ENCODE measurements around the gene ENTR1.
"Not testable (repeated sequence)": the region's sequence is repeated elsewhere in the genome, so short reads cannot be mapped to it uniquely, and the experiment has no call there.

Gene ENTR1

GRCh38 chr9:136432591-136432990, 22.2 kb upstream of the ENTR1 start:
- H3K4me3 ChIP-seq (replicated peaks; ENCODE audit: low read depth, low read length), result no peak overlapping the region
- DNase-seq (ENCODE audit: low read depth), result no peak
- TF ChIP-seq CTCF (IDR thresholded peaks at IDR 0.05; ENCODE audit: low read length, missing control alignments), result no peak

- TF ChIP-seq CTCF (IDR thresholded peaks at IDR 0.05; ENCODE audit: low read length, missing control alignments), result no peak
- no peak overlapping the region for H3K4me3 ChIP-seq (replicated peaks; ENCODE audit: low read depth, low read length)
- no peak for DNase-seq (ENCODE audit: low read depth)
These were observed 21.5 kb upstream of the ENTR1 start for GRCh38 chr9:136431782-136432350.

GRCh38 chr9:136430588-136431234, 20.3 kb upstream of the ENTR1 start:
- no peak for DNase-seq (ENCODE audit: low read depth)

GRCh38 chr9:136429683-136430491, 19.5 kb upstream of the ENTR1 start:
- TF ChIP-seq CTCF (IDR thresholded peaks at IDR 0.05; ENCODE audit: low read length, missing control alignments), result no peak
- no peak overlapping the region for H3K4me3 ChIP-seq (replicated peaks; ENCODE audit: low read depth, low read length)
- no peak for DNase-seq (ENCODE audit: low read depth)

More at GRCh38 chr9:136430588-136431234, 20.3 kb upstream of the ENTR1 start:
- TF ChIP-seq CTCF (IDR thresholded peaks at IDR 0.05; ENCODE audit: low read length, missing control alignments), result no peak
- no peak overlapping the region for H3K4me3 ChIP-seq (replicated peaks; ENCODE audit: low read depth, low read length)

GRCh38 chr9:136429075-136429628, 18.7 kb upstream of the ENTR1 start:
- no peak for TF ChIP-seq CTCF (IDR thresholded peaks at IDR 0.05; ENCODE audit: low read length, missing control alignments)
- no peak overlapping the region for H3K4me3 ChIP-seq (replicated peaks; ENCODE audit: low read depth, low read length)
- no peak for DNase-seq (ENCODE audit: low read depth)

GRCh38 chr9:136426787-136427186, 16.4 kb upstream of the ENTR1 start:
- DNase-seq (ENCODE audit: low read depth), result no peak
- no peak overlapping the region for H3K4me3 ChIP-seq (replicated peaks; ENCODE audit: low read depth, low read length)
- TF ChIP-seq CTCF (IDR thresholded peaks at IDR 0.05; ENCODE audit: low read length, missing control alignments), result no peak

- H3K4me3 ChIP-seq (replicated peaks; ENCODE audit: low read depth, low read length); DNase-seq (ENCODE audit: low read depth): not testable (repeated sequence)
These were observed 15.0 kb upstream of the ENTR1 start for GRCh38 chr9:136425367-136425766.

Data from fibroblast of pulmonary artery (primary cell).